AG04450 (cell line): ENCODE measurements around the gene APBB3. TPM values are rescaled to one million over a fixed set of nuclear protein-coding genes. Genes with fewer than 3 reads are reported as not detected.
A peak's percentile ranks its signal among the peaks of the same experiment; 100 is the strongest.

Experiments used
- CTCF ChIA-PET: fragments of 300-600, 350-600 bp; formaldehyde crosslinking; extraction: SDS; loops from one replicate; lab custom pipeline; 2022; ENCODE audit warnings: antibody characterized with exemption, inconsistent platforms; lab: Charles Lee
- POLR2A ChIA-PET: fragments of 350-600 bp; formaldehyde crosslinking; extraction: SDS; loops from one replicate; lab custom pipeline; 2021; ENCODE audit warnings: antibody characterized with exemption, inconsistent platforms; lab: Yijun Ruan, JAX
- DNase-seq: peaks from one replicate; pipeline ENCODE4 v3.0.0-alpha.2; 2011; ENCODE audit warnings: low read depth, low spot score
- H3K27ac ChIP-seq: one replicate; pipeline ENCODE4 v1.5.1; 2012; ENCODE audit warnings: low read depth, low read length, control low read depth
- H3K27me3 ChIP-seq: one replicate; pipeline ENCODE4 v1.6.0; 2012; ENCODE audit warnings: low read length; ENCODE audit not compliant: control insufficient read depth, insufficient read depth
- H3K4me3 ChIP-seq: 2 replicates; pipeline ENCODE4 v1.5.1; 2011; ENCODE audit warnings: mild to moderate bottlenecking, low read depth, low read length, control low read depth
- H3K9me3 ChIP-seq: 2 replicates; pipeline ENCODE4 v1.5.1; 2012; ENCODE audit warnings: low read length; ENCODE audit not compliant: control insufficient read depth, insufficient read depth
- polyA plus RNA-seq: library from polyadenylated mRNA; depleted of rRNA; stranded (reverse); fragments of >200 nt; gene quantifications from 2 replicates; pipeline ENCODE4 v1.2.3, GENCODE V29; 2011
- TF ChIP-seq, protein P1 (sequence below): IDR thresholded peaks from 2 replicates; pipeline ENCODE4 v1.5.1; 2011; ENCODE audit warnings: low read depth, low read length, control low read depth, inconsistent platforms

The APBB3 gene
- polyA plus RNA-seq, 1 experiment = 13.6 TPM

GRCh38 chr5:140553657-140554056 is 10.7 kb downstream of the APBB3 start:
- TF ChIP-seq, protein P1, sequence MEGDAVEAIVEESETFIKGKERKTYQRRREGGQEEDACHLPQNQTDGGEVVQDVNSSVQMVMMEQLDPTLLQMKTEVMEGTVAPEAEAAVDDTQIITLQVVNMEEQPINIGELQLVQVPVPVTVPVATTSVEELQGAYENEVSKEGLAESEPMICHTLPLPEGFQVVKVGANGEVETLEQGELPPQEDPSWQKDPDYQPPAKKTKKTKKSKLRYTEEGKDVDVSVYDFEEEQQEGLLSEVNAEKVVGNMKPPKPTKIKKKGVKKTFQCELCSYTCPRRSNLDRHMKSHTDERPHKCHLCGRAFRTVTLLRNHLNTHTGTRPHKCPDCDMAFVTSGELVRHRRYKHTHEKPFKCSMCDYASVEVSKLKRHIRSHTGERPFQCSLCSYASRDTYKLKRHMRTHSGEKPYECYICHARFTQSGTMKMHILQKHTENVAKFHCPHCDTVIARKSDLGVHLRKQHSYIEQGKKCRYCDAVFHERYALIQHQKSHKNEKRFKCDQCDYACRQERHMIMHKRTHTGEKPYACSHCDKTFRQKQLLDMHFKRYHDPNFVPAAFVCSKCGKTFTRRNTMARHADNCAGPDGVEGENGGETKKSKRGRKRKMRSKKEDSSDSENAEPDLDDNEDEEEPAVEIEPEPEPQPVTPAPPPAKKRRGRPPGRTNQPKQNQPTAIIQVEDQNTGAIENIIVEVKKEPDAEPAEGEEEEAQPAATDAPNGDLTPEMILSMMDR = no peak
- no peak overlapping the region for H3K4me3 ChIP-seq
- DNase-seq = no peak
- H3K27ac ChIP-seq = peak overlapping the region; percentile 52
- peaks cover 3% of the 10 kb centered on the region; the same call in 1 of the 2 replicates for H3K9me3 ChIP-seq
- POLR2A ChIA-PET = no interaction called here
- CTCF ChIA-PET = interaction anchor here (0.7 kb wide), 2 partner anchors 81 to 137 kb away, joined by 3 to 4 read pairs; partner anchors contain the start of genes HARS1 and HARS2
- no peaks in the 10 kb centered on the region for H3K27me3 ChIP-seq

DNA sequence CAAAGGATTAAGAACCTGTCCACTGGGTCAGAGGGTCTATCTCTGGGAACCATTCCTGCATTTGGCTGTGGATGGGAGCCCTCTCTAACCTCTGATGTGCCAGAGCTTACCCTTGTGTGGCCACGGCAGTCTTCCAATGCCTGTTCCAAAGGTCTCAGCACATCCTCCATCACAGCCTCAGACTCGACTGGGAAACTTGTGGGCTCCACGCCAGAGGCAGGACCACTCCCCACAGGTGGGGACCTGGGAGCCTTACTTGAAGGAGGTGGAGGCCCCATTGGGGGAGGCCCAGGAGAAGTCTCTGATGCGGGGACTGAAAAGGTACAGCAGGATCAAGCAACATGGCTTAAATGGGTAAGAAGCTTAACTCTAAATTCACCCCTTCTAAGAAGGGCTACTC is 12.5 kb downstream of the APBB3 start:
- H3K4me3 ChIP-seq = no peak overlapping the region
- ChIA-PET POLR2A (interaction anchor here (0.7 kb wide), 1 partner anchor 84 kb away, joined by 4 read pairs; no protein-coding TSS in a partner anchor), CTCF (no interaction called here)
- H3K9me3 ChIP-seq = peaks cover under 1% of the 10 kb centered on the region; the same call in 1 of the 2 replicates
- H3K27ac ChIP-seq = no peak overlapping the region
- H3K27me3 ChIP-seq = no peaks in the 10 kb centered on the region
- no peak for DNase-seq
- TF ChIP-seq, protein P1 = no peak

DNA sequence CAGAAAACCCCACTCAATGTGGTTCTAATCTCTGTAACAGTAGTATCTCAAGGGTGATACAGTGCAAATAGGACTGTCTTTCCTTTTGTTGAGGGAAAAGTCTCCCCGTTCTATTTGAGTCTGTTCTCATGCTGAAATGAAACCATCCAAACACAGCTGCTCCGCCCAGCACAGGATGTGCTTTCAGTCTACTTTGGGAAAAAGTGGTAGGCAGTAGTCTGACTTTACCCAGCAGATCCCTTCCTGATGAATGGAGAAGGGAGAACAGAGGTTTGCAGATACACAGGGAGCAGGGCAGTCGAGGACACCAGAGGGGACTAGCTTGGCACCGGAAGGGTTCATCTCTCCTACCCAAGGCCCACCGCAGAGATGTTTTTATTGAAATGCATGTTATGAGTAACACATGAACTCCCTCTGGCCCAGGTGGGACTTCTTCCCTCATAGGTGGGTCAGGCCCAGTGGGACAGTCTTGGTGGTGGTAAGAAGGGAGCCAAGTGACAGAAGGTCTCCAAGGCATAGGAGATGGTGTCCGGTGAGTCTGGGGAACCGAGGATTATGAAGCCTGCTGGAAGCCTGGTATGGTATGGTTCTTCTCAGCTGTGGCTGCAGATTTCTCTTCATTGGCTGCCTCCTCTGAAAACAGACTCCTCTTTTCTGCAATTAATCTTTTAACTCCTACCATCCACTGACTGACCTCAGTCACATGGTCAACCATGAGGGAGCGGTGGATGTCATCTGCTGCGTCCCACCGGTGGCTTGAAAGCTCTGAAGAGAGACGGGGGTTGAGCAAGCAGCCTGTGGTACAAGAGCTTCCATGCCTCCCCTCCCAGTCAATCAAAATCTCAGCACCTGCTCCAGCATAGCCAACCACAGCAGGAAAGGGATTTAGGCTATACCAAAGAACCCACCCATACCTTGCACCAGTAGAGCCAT is 14.0 kb downstream of the APBB3 start:
- H3K27me3 ChIP-seq = no peaks in the 10 kb centered on the region
- CTCF ChIA-PET = interaction anchor here (1.1 kb wide), 1 partner anchor 88 kb away, joined by 3 read pairs; no protein-coding TSS in a partner anchor
- H3K27ac ChIP-seq = no peak overlapping the region
- TF ChIP-seq, protein P1 = no peak
- H3K4me3 ChIP-seq = no peak overlapping the region
- no peaks in the 10 kb centered on the region for H3K9me3 ChIP-seq
- no peak for DNase-seq
- POLR2A ChIA-PET = no interaction called here

DNA sequence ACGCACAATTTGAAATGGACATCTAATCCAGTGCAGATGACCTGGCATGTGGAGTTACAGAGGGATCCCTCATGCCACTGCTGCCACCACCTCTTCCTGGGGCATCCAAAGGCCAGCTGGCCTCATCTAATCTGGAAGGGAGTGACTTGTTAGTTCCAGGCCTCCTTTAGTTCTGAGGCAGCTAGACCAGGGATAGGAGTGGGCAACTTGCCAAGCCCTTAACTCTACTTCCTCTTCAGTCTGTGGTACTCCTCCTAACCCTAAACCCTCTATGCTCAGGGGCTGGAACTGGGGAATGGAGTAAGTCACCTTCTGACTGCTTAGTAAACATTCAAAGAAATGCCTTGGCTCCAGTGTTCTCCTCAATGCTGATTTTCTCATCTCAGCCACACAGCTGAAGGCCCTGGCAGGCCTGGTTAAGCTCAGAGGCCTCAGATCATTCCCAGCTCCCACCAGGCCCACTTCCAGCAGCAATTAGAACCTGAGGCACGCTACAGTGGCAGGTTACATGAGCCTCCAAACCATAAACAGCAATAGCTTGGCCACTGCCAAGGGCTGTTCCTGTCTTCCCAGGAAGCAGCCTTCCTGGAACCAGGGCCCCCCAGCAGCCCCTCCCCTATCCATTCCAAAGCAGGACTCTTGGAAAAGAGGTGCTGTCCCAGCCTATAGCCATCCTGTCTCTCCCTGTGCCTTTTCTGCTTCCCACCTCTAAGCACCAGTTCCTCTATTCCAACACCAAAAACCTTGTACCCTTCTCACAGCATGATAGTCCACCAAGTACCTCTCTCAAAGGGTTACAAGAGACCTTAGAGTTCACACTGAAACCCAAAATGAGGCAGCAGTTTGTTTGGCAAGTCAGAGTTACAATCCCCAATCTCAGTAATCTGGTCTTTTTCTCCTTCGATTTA is 14.9 kb downstream of the APBB3 start:
- CTCF ChIA-PET = interaction anchor here (1.1 to 2.5 kb wide), 2 partner anchors 85 to 89 kb away, joined by 3 to 17 read pairs; no protein-coding TSS in a partner anchor
- H3K27me3 ChIP-seq = no peaks in the 10 kb centered on the region
- no peak overlapping the region for H3K4me3 ChIP-seq
- H3K9me3 ChIP-seq = no peaks in the 10 kb centered on the region
- POLR2A ChIA-PET = interaction anchor here (3.6 kb wide), 1 partner anchor 8 kb away, joined by 42 read pairs; the partner anchor contains the start of gene SRA1
- peak overlapping the region; percentile 93 for H3K27ac ChIP-seq
- TF ChIP-seq, protein P1 = no peak
- DNase-seq = no peak
